ENCODE results near the gene FOXD4L6.
"Not testable (repeated sequence)": the region's sequence is repeated elsewhere in the genome, so short reads cannot be mapped to it uniquely, and the experiment has no call there.

GRCh38 chr9:41090386-41090785 is 38.1 kb downstream of the FOXD4L6 start:
- TF ChIP-seq CTCF (IDR thresholded peaks at IDR 0.05; ENCODE audit: low read depth, low read length, missing input control); TAF1 (conservative IDR thresholded peaks at IDR 0.05); REST (IDR thresholded peaks at IDR 0.05); ATF3 (IDR thresholded peaks at IDR 0.05); SP1 (IDR thresholded peaks at IDR 0.05); GABPA (IDR thresholded peaks at IDR 0.05 in 1 of 2, conservative IDR thresholded peaks at IDR 0.05 in 1 of 2); MAX (IDR thresholded peaks at IDR 0.05); JUND (IDR thresholded peaks at IDR 0.05); EGR1 (IDR thresholded peaks at IDR 0.05; ENCODE audit: low read depth in 2 of 2); NR2F2 (IDR thresholded peaks at IDR 0.05); FOXA2 (IDR thresholded peaks at IDR 0.05): not testable (repeated sequence)

Data from liver (tissue), 3 donors.